22Rv1 (cell line): Measurements from ENCODE around the gene TAS2R16.

Experiments
- ZFX ChIP-seq: fragments of 450-650 bp; IDR thresholded peaks from 2 replicates; pipeline ENCODE4 v1.6.1; 2017; ENCODE audit warnings: antibody characterized with exemption, borderline replicate concordance
- TF ChIP-seq, protein P1 (sequence below): fragments of 450-650 bp; IDR thresholded peaks from 2 replicates; pipeline ENCODE4 v1.5.1; 2017; ENCODE audit warnings: mild to moderate bottlenecking

DNA sequence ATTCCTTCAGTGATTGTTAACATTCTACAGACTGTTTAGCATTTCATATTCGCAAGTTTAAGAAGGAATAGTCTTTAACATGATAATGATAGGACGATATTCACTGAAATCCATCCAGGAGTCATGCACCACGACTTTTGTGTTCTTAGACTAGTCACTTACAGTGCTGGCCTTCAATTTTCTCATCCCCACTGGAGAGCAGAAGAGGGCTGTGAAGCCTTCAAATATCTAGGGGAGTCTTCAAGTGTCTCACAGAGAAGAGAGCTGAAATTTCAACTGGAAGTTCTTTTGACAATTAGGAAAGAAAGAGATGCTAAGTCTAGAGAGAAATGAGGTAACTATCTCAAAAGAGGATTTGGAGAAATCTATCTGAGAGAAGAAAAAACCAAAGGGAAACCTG, 43.8 kb upstream of the TAS2R16 start:
- TF ChIP-seq, protein P1, sequence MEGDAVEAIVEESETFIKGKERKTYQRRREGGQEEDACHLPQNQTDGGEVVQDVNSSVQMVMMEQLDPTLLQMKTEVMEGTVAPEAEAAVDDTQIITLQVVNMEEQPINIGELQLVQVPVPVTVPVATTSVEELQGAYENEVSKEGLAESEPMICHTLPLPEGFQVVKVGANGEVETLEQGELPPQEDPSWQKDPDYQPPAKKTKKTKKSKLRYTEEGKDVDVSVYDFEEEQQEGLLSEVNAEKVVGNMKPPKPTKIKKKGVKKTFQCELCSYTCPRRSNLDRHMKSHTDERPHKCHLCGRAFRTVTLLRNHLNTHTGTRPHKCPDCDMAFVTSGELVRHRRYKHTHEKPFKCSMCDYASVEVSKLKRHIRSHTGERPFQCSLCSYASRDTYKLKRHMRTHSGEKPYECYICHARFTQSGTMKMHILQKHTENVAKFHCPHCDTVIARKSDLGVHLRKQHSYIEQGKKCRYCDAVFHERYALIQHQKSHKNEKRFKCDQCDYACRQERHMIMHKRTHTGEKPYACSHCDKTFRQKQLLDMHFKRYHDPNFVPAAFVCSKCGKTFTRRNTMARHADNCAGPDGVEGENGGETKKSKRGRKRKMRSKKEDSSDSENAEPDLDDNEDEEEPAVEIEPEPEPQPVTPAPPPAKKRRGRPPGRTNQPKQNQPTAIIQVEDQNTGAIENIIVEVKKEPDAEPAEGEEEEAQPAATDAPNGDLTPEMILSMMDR, result no peak
- no peak for TF ChIP-seq ZFX
